Effector memory CD4-positive, alpha-beta T cell (primary cell): ENCODE data around the gene MFAP5.

ENCODE experiments used
- DNase-seq, 3 donors: peaks; one replicate each; pipeline ENCODE4 v3.0.0-alpha.2; 2020
- H3K27ac ChIP-seq: 2 replicates; pipeline ENCODE4 v1.7.0; 2013; ENCODE audit warnings: mild to moderate bottlenecking, low read length, moderate library complexity; ENCODE audit not compliant: insufficient read depth, poor library complexity, severe bottlenecking
- H3K27me3 ChIP-seq: replicated peaks from 2 replicates; pipeline ENCODE4 v1.7.0; 2013; ENCODE audit warnings: mild to moderate bottlenecking, low read length; ENCODE audit not compliant: insufficient read depth, control insufficient read depth, poor library complexity, severe bottlenecking
- H3K36me3 ChIP-seq: 2 replicates; pipeline ENCODE4 v1.7.0; 2013; ENCODE audit warnings: mild to moderate bottlenecking, low read length, moderate library complexity; ENCODE audit not compliant: control insufficient read depth, insufficient read depth
- H3K4me1 ChIP-seq: 2 replicates; pipeline ENCODE4 v1.7.0; 2013; ENCODE audit warnings: low read length, mild to moderate bottlenecking; ENCODE audit not compliant: control insufficient read depth, insufficient read depth, poor library complexity, severe bottlenecking
- H3K4me3 ChIP-seq: 2 replicates; pipeline ENCODE4 v1.7.0; 2013; ENCODE audit warnings: low read length, low read depth, mild to moderate bottlenecking; ENCODE audit not compliant: insufficient read depth, poor library complexity, severe bottlenecking
- H3K9me3 ChIP-seq: 2 replicates; pipeline ENCODE4 v1.7.0; 2013; ENCODE audit warnings: mild to moderate bottlenecking, low read length, moderate library complexity; ENCODE audit not compliant: control insufficient read depth

Gene MFAP5

DNA sequence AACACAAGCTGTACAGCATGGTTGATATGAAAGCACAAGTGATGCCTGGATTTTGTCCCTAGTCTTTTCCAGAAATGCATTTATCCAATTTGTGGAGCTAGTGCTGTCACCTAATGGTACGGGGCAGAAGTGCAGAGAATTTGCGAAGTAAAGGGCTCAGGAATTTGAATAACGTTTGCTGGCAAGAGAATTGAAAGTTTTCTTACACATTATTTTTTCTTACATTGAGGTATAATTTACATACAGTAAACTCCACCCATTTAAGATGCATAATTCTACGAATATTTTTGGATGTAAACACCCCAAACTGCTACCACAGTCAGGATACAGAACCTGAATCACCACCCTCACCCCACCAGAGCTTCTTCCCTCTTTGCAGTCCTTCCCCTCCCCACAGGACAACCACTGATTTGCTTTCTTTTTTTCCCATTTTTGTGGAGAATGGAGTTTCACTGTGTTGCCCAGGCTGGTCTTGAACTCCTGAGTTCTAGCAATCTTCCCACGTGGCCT, 53.5 kb downstream of the MFAP5 start:
- no peak for DNase-seq
- Histone ChIP-seq H3K4me3 (no peak overlapping the region), H3K4me1 (no peaks in the 10 kb centered on the region), H3K27me3 (no peaks in the 10 kb centered on the region), H3K36me3 (no peaks in the 10 kb centered on the region), H3K9me3 (no peaks in the 10 kb centered on the region), H3K27ac (no peak overlapping the region)

GRCh38 chr12:8606890-8607289, 55.7 kb downstream of the MFAP5 start:
- no peaks in the 10 kb centered on the region for H3K9me3 ChIP-seq
- no peaks in the 10 kb centered on the region for H3K36me3 ChIP-seq
- no peak overlapping the region for H3K4me3 ChIP-seq
- no peaks in the 10 kb centered on the region for H3K4me1 ChIP-seq
- DNase-seq, result no peak
- no peaks in the 10 kb centered on the region for H3K27me3 ChIP-seq
- no peak overlapping the region for H3K27ac ChIP-seq

GRCh38 chr12:8605057-8605456, 57.6 kb downstream of the MFAP5 start:
- no peaks in the 10 kb centered on the region for H3K4me1 ChIP-seq
- no peaks in the 10 kb centered on the region for H3K27me3 ChIP-seq
- H3K9me3 ChIP-seq, result no peaks in the 10 kb centered on the region
- no peaks in the 10 kb centered on the region for H3K36me3 ChIP-seq
- DNase-seq, result no peak
- no peak overlapping the region for H3K27ac ChIP-seq
- no peak overlapping the region for H3K4me3 ChIP-seq

DNA sequence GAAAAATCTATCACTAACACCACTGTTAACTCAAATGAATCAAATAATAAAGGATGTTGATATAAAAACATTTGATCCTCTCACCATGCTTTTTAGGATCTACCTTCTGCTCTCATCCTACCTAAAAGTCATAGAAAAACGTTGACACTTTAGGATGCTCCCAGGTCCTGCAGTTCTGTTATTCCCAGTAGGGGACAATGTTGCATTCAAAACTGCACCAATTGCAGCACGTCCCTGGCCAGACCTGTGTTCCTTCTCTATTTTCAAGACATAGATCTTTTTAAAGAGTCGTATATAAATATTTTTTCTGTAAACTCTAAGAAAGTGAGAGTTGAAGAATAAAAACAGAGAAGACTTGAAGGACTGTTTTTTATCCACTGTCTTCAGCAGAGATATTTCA, 58.8 kb downstream of the MFAP5 start:
- no peaks in the 10 kb centered on the region for H3K36me3 ChIP-seq
- H3K27me3 ChIP-seq, result no peaks in the 10 kb centered on the region
- no peaks in the 10 kb centered on the region for H3K4me1 ChIP-seq
- no peak overlapping the region for H3K4me3 ChIP-seq
- no peaks in the 10 kb centered on the region for H3K9me3 ChIP-seq
- H3K27ac ChIP-seq, result no peak overlapping the region
- DNase-seq, result no peak

GRCh38 chr12:8603286-8603685, 59.3 kb downstream of the MFAP5 start:
- no peak overlapping the region for H3K27ac ChIP-seq
- no peak overlapping the region for H3K4me3 ChIP-seq
- no peaks in the 10 kb centered on the region for H3K9me3 ChIP-seq
- no peaks in the 10 kb centered on the region for H3K27me3 ChIP-seq
- no peak for DNase-seq
- no peaks in the 10 kb centered on the region for H3K4me1 ChIP-seq
- no peaks in the 10 kb centered on the region for H3K36me3 ChIP-seq

GRCh38 chr12:8596561-8596960, 66.1 kb downstream of the MFAP5 start:
- Histone ChIP-seq H3K27ac (no peak overlapping the region), H3K4me1 (no peaks in the 10 kb centered on the region), H3K9me3 (no peaks in the 10 kb centered on the region), H3K36me3 (no peaks in the 10 kb centered on the region), H3K4me3 (no peak overlapping the region), H3K27me3 (no peaks in the 10 kb centered on the region)
- DNase-seq, result no peak
